Activated naive CD4-positive, alpha-beta T cell treated with anti-CD3 and anti-CD28 coated beads for 36 hours (primary cell): Measurements from ENCODE around the gene PIGBOS1. TPM values are rescaled to one million over a fixed set of nuclear protein-coding genes. Genes with fewer than 3 reads are reported as not detected.
A peak's percentile ranks its signal among the peaks of the same experiment; 100 is the strongest.

Source experiments
- CTCF ChIA-PET: fragments of 350-600 bp; sonication (Branson Sonifier 250); formaldehyde crosslinking; loops from one replicate; lab custom pipeline; 2021; ENCODE audit warnings: antibody characterized with exemption; lab: Charles Lee
- DNase-seq: peaks from one replicate; pipeline ENCODE4 v3.0.0-alpha.2; 2020
- H3K27ac Mint-ChIP-seq: one replicate; pipeline ENCODE4 v1.8.0; 2021; ENCODE audit warnings: mild to moderate bottlenecking, mixed read lengths
- H3K27me3 Mint-ChIP-seq: one replicate; pipeline ENCODE4 v1.8.0; 2021; ENCODE audit warnings: low read depth, mixed read lengths
- H3K36me3 Mint-ChIP-seq: one replicate; pipeline ENCODE4 v1.8.0; 2021; ENCODE audit warnings: low read depth, mixed read lengths
- H3K4me1 Mint-ChIP-seq: one replicate; pipeline ENCODE4 v1.8.0; 2021; ENCODE audit warnings: low read depth, mixed read lengths
- H3K4me3 Mint-ChIP-seq: one replicate; pipeline ENCODE4 v1.8.0; 2021; ENCODE audit warnings: mild to moderate bottlenecking, moderate library complexity, mixed read lengths
- H3K9me3 Mint-ChIP-seq: one replicate; pipeline ENCODE4 v1.8.0; 2021; ENCODE audit warnings: mixed read lengths
- intact Hi-C: fragments of 100-400 bp; cut with micrococcal nuclease; formaldehyde crosslinking; loops from one replicate; pipeline ENCODE4 v1.15.1; 2023
- total RNA-seq, 2 experiments: library from RNA; stranded (reverse); gene quantifications; one replicate each; pipeline ENCODE4 v1.2.3, GENCODE V29; 2021

Gene PIGBOS1
- 1 to 10 TPM; 7.3 to 9.2 TPM for total RNA-seq

GRCh38 chr15:55318588-55319494 is at the start of gene PIGBOS1, which contains the start of gene PIGB:
Gene PIGBOS1, minus strand, starts transcription at chr15:55319123. Its CDS starts 1,331 bp downstream, at chr15:55317792.
Gene PIGB, plus strand, starts transcription at chr15:55319222. Its CDS starts 29 bp downstream, at chr15:55319251.
- intact Hi-C loops, result loop anchor here (1.0 kb wide), 4 partner anchors 29 to 122 kb away; partner anchors contain the start of genes CCPG1 and PIERCE2
- Mint-ChIP-seq H3K27ac (peak within 1 kb of the TSS; percentile 93), H3K27me3 (no peaks in the 10 kb centered on the region), H3K36me3 (peaks cover 14% of the 10 kb centered on the region), H3K9me3 (no peaks in the 10 kb centered on the region), H3K4me3 (peak within 1 kb of the TSS; percentile 98), H3K4me1 (peaks cover 51% of the 10 kb centered on the region)
- CTCF ChIA-PET, result interaction anchor here (0.6 to 1.8 kb wide), 6 partner anchors 81 to 122 kb away, joined by 3 to 9 read pairs (median 5); partner anchors contain the start of genes CCPG1, PIERCE2 and RSL24D1
- DNase-seq, result peak; percentile 86

GRCh38 chr15:55366981-55367380 is 48.1 kb upstream of the PIGBOS1 start:
- no peaks in the 10 kb centered on the region for H3K27me3 Mint-ChIP-seq
- no peaks in the 10 kb centered on the region for H3K9me3 Mint-ChIP-seq
- intact Hi-C loops, result no loop called here
- no peaks in the 10 kb centered on the region for H3K36me3 Mint-ChIP-seq
- H3K27ac Mint-ChIP-seq, result no peak overlapping the region
- CTCF ChIA-PET, result interaction anchor here (1.0 kb wide), 1 partner anchor 67 kb away, joined by 3 read pairs; no protein-coding TSS in a partner anchor
- peaks cover 2% of the 10 kb centered on the region for H3K4me1 Mint-ChIP-seq
- no peak overlapping the region for H3K4me3 Mint-ChIP-seq
- DNase-seq, result no peak

- Mint-ChIP-seq H3K4me3 (no peak overlapping the region), H3K9me3 (no peaks in the 10 kb centered on the region), H3K36me3 (no peaks in the 10 kb centered on the region), H3K27ac (no peak overlapping the region), H3K27me3 (no peaks in the 10 kb centered on the region), H3K4me1 (peaks cover under 1% of the 10 kb centered on the region)
- DNase-seq, result no peak
- intact Hi-C loops, result no loop called here
- CTCF ChIA-PET, result no interaction called here
These were observed 43.7 kb upstream of the PIGBOS1 start for GRCh38 chr15:55362641-55363040.

- Mint-ChIP-seq H3K36me3 (peaks cover 7% of the 10 kb centered on the region), H3K9me3 (no peaks in the 10 kb centered on the region), H3K4me1 (no peaks in the 10 kb centered on the region), H3K27ac (no peak overlapping the region), H3K27me3 (no peaks in the 10 kb centered on the region), H3K4me3 (no peak overlapping the region)
- intact Hi-C loops, result no loop called here
- DNase-seq, result no peak
- CTCF ChIA-PET, result interaction anchor here (0.7 kb wide), 1 partner anchor 29 kb away, joined by 3 read pairs; no protein-coding TSS in a partner anchor
These were observed 42.1 kb upstream of the PIGBOS1 start for GRCh38 chr15:55361048-55361447.

GRCh38 chr15:55360256-55360655 is 41.3 kb upstream of the PIGBOS1 start:
- intact Hi-C loops, result no loop called here
- no peaks in the 10 kb centered on the region for H3K9me3 Mint-ChIP-seq
- H3K27me3 Mint-ChIP-seq, result no peaks in the 10 kb centered on the region
- H3K36me3 Mint-ChIP-seq, result peaks cover 8% of the 10 kb centered on the region
- H3K4me1 Mint-ChIP-seq, result no peaks in the 10 kb centered on the region
- no peak overlapping the region for H3K4me3 Mint-ChIP-seq
- no peak overlapping the region for H3K27ac Mint-ChIP-seq
- DNase-seq, result no peak
- CTCF ChIA-PET, result no interaction called here

- DNase-seq, result no peak
- H3K27ac Mint-ChIP-seq, result no peak overlapping the region
- no peaks in the 10 kb centered on the region for H3K4me1 Mint-ChIP-seq
- intact Hi-C loops, result no loop called here
- H3K36me3 Mint-ChIP-seq, result peaks cover 10% of the 10 kb centered on the region
- CTCF ChIA-PET, result interaction anchor here (0.6 to 1.4 kb wide), 8 partner anchors 9 to 162 kb away, joined by 3 to 4 read pairs (median 3); partner anchors contain the start of genes CCPG1, PIERCE2 and RSL24D1
- H3K9me3 Mint-ChIP-seq, result no peaks in the 10 kb centered on the region
- no peak overlapping the region for H3K4me3 Mint-ChIP-seq
- H3K27me3 Mint-ChIP-seq, result no peaks in the 10 kb centered on the region
These were observed 39.5 kb upstream of the PIGBOS1 start for GRCh38 chr15:55358471-55358870.

- CTCF ChIA-PET, result interaction anchor here (0.7 to 1.4 kb wide), 5 partner anchors 10 to 191 kb away, joined by 3 read pairs; partner anchors contain the start of genes CCPG1 and PIERCE2
- Mint-ChIP-seq H3K27me3 (no peaks in the 10 kb centered on the region), H3K4me3 (no peak overlapping the region), H3K36me3 (peaks cover 10% of the 10 kb centered on the region), H3K27ac (no peak overlapping the region), H3K9me3 (no peaks in the 10 kb centered on the region), H3K4me1 (no peaks in the 10 kb centered on the region)
- intact Hi-C loops, result no loop called here
- no peak for DNase-seq
These were observed 38.9 kb upstream of the PIGBOS1 start for GRCh38 chr15:55357774-55358173.

- CTCF ChIA-PET, result interaction anchor here (0.7 kb wide), 1 partner anchor 191 kb away, joined by 3 read pairs; no protein-coding TSS in a partner anchor
- no peaks in the 10 kb centered on the region for H3K27me3 Mint-ChIP-seq
- DNase-seq, result no peak
- no peak overlapping the region for H3K4me3 Mint-ChIP-seq
- H3K9me3 Mint-ChIP-seq, result no peaks in the 10 kb centered on the region
- H3K4me1 Mint-ChIP-seq, result no peaks in the 10 kb centered on the region
- intact Hi-C loops, result no loop called here
- H3K27ac Mint-ChIP-seq, result no peak overlapping the region
- peaks cover 10% of the 10 kb centered on the region for H3K36me3 Mint-ChIP-seq
These were observed 38.2 kb upstream of the PIGBOS1 start for GRCh38 chr15:55356985-55357585.

GRCh38 chr15:55353025-55353424 is 34.1 kb upstream of the PIGBOS1 start:
- Mint-ChIP-seq H3K27me3 (no peaks in the 10 kb centered on the region), H3K4me1 (no peaks in the 10 kb centered on the region), H3K4me3 (no peak overlapping the region), H3K9me3 (no peaks in the 10 kb centered on the region), H3K36me3 (peaks cover 16% of the 10 kb centered on the region), H3K27ac (no peak overlapping the region)
- intact Hi-C loops, result no loop called here
- CTCF ChIA-PET, result no interaction called here
- DNase-seq, result no peak

- H3K4me3 Mint-ChIP-seq, result no peak overlapping the region
- intact Hi-C loops, result no loop called here
- CTCF ChIA-PET, result interaction anchor here (0.6 to 1.7 kb wide), 3 partner anchors 10 to 1738 kb away, joined by 3 to 5 read pairs (median 3); no protein-coding TSS in a partner anchor
- no peaks in the 10 kb centered on the region for H3K4me1 Mint-ChIP-seq
- no peak for DNase-seq
- no peaks in the 10 kb centered on the region for H3K27me3 Mint-ChIP-seq
- peaks cover 16% of the 10 kb centered on the region for H3K36me3 Mint-ChIP-seq
- H3K9me3 Mint-ChIP-seq, result no peaks in the 10 kb centered on the region
- no peak overlapping the region for H3K27ac Mint-ChIP-seq
These were observed 30.4 kb upstream of the PIGBOS1 start for GRCh38 chr15:55349282-55349681.

GRCh38 chr15:55348281-55348778 is 29.4 kb upstream of the PIGBOS1 start:
- Mint-ChIP-seq H3K36me3 (peaks cover 22% of the 10 kb centered on the region), H3K9me3 (no peaks in the 10 kb centered on the region), H3K4me3 (no peak overlapping the region), H3K27me3 (no peaks in the 10 kb centered on the region), H3K4me1 (no peaks in the 10 kb centered on the region), H3K27ac (no peak overlapping the region)
- CTCF ChIA-PET, result interaction anchor here (1.7 kb wide), 1 partner anchor 11 kb away, joined by 3 read pairs; no protein-coding TSS in a partner anchor
- intact Hi-C loops, result no loop called here
- no peak for DNase-seq

- Mint-ChIP-seq H3K4me1 (no peaks in the 10 kb centered on the region), H3K27ac (no peak overlapping the region), H3K9me3 (no peaks in the 10 kb centered on the region), H3K36me3 (peaks cover 28% of the 10 kb centered on the region), H3K27me3 (no peaks in the 10 kb centered on the region), H3K4me3 (no peak overlapping the region)
- CTCF ChIA-PET, result interaction anchor here (2.0 kb wide), 1 partner anchor 95 kb away, joined by 6 read pairs; no protein-coding TSS in a partner anchor
- DNase-seq, result no peak
- intact Hi-C loops, result no loop called here
These were observed 25.3 kb upstream of the PIGBOS1 start for GRCh38 chr15:55344206-55344605.
